ENCODE results near the gene GNGT2.
"Not testable (repeated sequence)": the region's sequence is repeated elsewhere in the genome, so short reads cannot be mapped to it uniquely, and the experiment has no call there.

GNGT2 gene

DNA sequence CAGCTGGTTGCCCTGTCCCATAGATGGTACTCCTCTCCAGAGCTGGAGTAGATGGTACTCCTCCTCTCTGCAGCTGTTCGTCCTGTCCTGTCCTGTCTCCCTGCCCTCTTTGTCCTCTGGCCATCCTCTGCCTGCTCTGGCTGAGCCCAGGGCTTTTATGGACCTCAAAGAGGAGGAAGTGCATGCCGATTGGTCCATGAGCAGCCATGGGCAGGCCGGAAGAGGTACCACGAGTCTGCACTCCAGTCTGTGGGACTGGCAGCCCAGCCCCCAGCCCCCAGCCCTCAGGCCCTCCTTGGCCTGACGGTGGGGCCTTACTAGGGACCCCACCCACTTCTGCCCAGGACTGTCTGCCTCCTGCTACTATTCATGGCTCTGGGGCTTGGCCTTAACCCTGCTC, 27.0 kb downstream of the GNGT2 start:
- no peak for DNase-seq
- intact Hi-C loops (cut with DNase I), result no loop called here

DNA sequence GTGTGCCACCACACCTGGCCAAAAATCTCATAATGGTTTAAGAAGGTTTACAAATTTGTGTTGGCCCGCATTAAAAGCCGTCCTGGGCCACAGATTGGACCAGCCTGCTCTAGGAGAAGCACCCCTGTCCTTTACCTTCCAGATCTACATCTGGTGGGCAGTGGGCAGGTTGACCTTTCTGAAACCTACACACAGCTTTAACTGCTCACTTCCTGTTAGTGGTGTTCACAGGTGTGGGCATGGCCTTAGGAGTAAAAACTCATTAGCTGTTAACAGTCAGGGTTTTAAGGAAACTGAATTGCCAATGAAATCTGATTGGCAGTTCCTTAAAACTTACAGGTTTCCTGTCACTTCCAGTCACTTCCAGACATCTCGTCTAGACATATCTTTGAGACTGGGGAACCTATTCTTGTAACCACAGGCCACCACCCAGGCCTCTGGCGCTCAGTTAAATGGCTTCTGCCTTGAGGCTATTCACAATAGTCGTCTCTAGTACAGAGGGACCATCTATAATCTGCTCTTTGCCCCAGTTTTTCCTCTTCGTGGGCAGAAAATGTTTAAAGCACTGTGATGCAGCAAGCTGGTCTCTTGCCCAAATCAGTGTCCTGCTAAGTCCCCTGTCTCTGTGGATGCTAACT, 29.3 kb downstream of the GNGT2 start:
- intact Hi-C loops (cut with DNase I), result loop anchor here (2.0 kb wide), 1 partner anchor 46 kb away; no protein-coding TSS in a partner anchor

DNA sequence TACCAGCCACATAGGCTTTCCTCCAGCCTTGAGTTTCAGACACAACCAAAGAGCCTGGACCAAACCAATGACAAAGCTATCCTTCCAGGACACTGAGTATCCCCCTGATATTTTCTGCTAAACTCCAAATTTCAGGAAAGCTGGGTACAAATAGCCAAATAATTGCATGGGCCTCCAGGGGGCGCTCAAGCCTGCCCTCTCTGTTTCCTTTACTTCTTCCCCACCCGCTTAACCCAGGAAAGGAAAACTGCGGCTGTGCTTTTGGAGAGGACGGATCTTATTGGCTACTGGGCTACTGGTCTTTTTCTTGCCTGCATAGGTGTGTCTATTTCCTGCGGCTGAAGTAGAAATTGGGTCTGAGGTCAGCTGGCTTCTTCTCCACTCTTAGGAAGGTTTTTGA, 30.1 kb downstream of the GNGT2 start:
- intact Hi-C loops (cut with DNase I), result loop anchor here (2.0 kb wide), 1 partner anchor 46 kb away; no protein-coding TSS in a partner anchor
- DNase-seq, result peak in 6 of 10 donors; percentile 20 to 87 (median 49)

More for the DNA sequence above, 29.3 kb downstream of the GNGT2 start:
- DNase-seq, result peak in 1 of 10 donors; percentile 36

DNA sequence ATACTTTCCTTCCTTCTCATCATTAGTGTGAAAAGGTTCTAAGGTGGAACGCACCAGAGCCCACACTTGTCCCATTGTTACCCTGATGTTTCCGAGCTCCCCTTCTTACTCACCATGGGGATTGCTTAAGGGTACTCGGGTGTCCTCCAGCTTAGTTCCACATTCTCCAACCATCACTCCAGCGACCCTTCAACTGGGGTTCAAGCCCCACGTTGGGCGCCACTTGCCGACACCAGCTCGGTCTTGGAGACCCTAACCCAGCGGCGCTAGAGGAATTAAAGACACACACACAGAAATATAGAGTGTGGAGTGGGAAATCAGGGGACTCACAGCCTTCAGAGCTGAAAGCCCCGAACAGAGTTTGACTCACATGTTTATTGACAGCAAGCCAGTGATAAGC, 34.4 kb downstream of the GNGT2 start:
- DNase-seq; intact Hi-C loops (cut with DNase I): not testable (repeated sequence)

DNA sequence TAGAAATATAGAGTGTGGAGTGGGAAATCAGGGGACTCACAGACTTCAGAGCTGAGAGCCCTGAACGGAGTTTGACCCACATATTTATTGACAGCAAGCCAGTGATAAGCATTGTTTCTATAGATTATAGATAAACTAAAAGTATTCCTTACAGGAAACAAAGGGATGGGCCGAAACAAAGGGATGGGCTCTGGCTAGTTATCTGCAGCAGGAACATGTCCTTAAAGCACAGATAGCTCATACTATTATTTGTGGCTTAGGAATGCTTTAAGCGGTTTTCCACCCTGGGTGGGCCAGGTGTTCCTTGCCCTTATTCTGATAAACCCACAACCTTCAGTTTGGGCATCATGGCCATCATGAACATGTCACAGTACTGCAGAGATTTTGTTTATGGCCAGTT, 39.7 kb downstream of the GNGT2 start:
- DNase-seq; intact Hi-C loops (cut with DNase I): not testable (repeated sequence)

DNA sequence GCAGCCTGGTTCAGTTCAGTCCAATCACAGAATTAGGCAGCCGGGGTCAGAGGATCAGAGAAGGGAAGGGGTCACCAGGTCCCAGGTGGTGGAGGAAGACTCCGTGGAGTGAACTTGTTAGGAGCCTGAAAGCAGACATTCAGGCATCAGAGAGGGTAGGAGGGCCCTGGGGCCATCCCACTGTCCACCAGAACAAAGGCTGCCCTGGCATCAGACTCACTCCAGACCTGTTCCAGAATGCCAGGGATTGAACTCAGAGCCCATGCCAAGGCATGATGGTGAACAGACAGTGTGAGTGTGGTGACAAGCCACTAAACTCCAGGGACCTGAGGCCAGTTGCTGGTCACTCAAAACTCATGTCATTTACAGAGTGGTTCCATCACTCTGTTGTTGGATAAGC, 40.2 kb downstream of the GNGT2 start:
- DNase-seq, result no peak
- intact Hi-C loops (cut with DNase I), result no loop called here

DNA sequence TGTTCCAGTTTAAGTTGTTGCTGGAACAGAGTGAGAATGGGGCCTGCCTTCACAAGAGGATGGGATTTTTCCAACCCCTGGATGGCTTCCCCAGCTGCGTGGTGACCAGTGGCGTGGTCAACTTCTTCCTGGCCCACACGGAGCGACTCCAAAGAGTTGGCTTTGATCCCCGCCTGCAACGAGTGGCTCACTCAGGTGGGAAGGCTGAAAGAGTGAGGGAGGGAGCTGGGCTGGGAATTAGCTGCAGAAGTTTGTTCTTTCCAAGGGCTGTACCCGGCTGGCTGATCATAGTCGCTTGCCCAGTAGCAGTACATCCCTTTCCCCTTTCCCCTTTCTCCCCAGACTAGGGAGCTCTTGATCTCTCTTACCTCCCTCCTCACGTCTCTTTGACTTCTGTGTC, 41.7 kb downstream of the GNGT2 start:
- DNase-seq, result no peak
- intact Hi-C loops (cut with DNase I), result no loop called here

DNA sequence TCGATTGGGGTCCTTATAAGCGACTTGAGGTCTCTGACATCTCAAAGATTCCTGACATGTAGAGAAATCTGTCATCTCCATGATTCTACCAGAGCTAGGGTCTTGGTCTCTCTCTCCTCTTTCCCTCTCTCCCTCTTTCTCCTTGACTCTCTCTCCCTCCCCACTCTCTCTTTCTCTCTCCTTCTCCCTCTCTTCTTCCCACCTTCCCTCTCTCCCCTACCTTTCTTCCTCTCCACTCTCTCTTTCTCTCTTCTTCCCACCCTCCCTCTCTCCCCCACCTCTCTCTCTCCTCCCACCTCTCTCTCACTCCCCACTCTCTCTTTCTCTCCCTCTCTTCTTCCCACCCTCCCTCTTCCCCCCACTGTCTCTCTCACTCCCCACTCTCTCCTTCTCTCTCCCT, 45.2 kb downstream of the GNGT2 start:
- intact Hi-C loops (cut with DNase I), result no loop called here
- DNase-seq, result no peak

DNA sequence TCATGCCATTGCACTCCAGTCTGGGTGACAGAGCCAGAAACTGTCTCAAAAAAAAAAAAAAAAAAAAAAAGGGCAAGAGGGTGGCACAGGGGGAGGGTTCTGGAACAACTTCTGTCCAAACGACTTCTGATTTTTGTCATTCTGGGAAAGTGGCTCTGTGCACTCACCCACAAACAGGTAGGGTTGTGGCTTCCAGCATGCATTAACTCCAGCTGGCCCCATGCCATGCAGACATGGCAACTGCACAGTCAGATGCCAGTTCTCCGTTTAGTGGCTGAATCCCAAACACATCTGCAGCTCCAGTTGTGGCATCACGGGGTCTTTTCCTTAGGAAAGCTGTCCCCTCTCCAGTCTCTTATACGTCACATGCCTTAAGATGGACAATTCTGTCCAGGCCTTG, 47.5 kb downstream of the GNGT2 start:
- DNase-seq, result no peak
- intact Hi-C loops (cut with DNase I), result no loop called here

DNA sequence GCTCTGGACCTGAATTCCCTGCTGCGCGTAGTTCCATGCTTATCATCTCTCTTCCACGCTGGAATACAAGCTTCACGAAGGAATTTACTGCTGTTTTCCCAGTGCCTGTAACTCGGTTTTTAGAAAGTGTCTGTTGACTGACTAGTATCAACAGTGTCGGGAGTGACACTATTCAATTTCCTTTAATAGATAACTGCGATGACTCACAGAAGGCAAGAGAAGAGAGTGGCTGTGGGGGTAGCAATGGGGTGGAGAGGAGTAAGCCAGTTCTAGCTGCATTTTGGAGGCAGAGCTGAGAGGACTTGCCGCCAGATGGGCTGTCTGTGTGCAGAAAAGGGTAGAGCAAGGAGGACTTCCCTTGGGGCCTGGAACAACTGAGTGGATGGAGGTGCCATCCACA, 52.6 kb downstream of the GNGT2 start:
- intact Hi-C loops (cut with DNase I), result no loop called here
- no peak for DNase-seq

DNA sequence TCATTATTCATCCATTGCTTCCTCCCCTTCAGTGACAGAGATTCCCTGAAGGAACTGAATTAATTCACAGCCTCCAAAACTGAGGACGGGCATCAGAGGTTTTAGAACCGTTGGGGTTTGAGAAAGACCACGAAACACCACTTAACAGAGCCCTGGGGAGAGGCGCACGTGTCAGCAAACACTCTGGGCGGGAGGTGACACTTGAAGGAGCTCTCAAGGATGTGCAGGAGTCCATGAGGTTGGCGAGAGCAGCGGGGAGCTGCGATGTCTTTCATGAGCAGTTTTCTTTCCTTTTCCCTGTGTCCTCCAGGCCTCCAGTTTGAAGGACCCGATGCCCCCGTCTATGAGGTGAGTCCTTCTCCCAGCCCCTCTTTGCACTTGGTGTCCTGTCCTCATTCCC, 54.1 kb downstream of the GNGT2 start:
- intact Hi-C loops (cut with DNase I), result no loop called here

More for the DNA sequence above, 54.1 kb downstream of the GNGT2 start:
- no peak for DNase-seq

Measured in posterior cingulate gyrus (tissue), 11 donors.